ENCODE data around the gene IQGAP3.
A peak's percentile ranks its signal among the peaks of the same experiment; 100 is the strongest.
"Not testable (repeated sequence)": the region's sequence is repeated elsewhere in the genome, so short reads cannot be mapped to it uniquely, and the experiment has no call there.

The IQGAP3 gene

DNA sequence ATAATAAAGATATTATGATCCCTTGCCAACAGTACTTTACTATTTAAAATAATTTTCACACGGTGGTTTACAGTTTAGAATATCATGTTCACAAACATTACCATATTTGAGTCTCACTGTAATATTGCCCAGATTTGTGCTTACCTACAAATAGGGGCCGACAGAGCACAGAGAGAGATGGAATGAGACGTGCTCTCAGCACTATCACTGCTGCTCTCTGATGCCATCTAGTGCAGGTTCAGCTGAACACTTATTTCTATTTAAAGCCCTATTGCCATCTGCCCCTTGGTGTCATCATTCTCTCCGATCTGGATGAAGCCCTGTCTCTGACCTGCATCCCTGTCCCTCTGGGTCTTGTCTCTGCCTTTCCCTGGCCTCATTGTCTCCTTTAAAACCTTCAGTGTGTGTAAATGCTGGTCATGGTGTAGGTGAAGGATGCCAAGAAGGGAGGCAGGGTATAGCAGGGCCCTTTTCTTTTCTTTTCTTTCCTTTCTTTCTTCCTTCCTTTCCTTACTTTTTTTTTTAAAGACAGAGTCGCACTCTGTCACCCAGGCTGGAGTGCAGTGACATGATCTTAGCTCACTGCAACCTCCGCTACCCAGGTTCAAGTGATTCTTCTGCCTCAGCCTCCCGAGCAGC is 35.8 kb upstream of the IQGAP3 start:
- H3K27me3 ChIP-seq (ENCODE audit: control insufficient read depth in 5 of 5, insufficient read depth in 4 of 5, low read length in 5 of 5), result peaks cover 0 to 12% (median 3%) of the 10 kb centered on the region in 5 donors
- no peaks in the 10 kb centered on the region for H3K9me3 ChIP-seq (ENCODE audit: control insufficient read depth in 5 of 5, low read length in 5 of 5)
- peak overlapping the region in 1 of 5 donors; percentile 16 for H3K9ac ChIP-seq (ENCODE audit: low read length in 5 of 5)
- H3K36me3 ChIP-seq (ENCODE audit: control insufficient read depth in 5 of 5, insufficient read depth in 5 of 5, low read length in 5 of 5), result no peaks in the 10 kb centered on the region
- H3K4me3 ChIP-seq (ENCODE audit: low read depth in 1 of 5, low read length in 5 of 5), result no peak overlapping the region
- H3K4me1 ChIP-seq (ENCODE audit: control insufficient read depth in 5 of 5, insufficient read depth in 5 of 5, low read length in 5 of 5), result no peaks in the 10 kb centered on the region
- H3K27ac ChIP-seq (ENCODE audit: low read depth, low read length), result no peak overlapping the region

DNA sequence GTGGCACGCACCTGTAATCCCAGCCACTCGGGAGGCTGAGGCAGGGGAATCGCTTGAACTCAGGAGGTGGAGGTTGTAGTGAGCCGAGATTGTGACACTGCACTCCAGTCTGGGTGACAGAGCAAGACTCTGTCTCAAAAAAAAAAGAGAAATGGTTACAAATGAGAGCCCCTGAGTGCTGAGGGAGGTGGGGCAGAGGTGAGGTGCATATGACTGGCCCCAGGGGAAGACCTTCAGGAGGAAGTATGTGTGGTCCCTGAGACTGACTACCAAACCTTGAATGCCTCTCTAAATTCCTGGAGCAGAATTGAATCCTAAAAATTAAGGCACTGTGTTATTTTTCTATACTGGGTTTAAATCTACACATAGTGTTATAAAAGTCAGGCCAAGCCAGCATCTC is 35.0 kb upstream of the IQGAP3 start:
- H3K9ac ChIP-seq (ENCODE audit: low read length in 5 of 5); H3K36me3 ChIP-seq (ENCODE audit: control insufficient read depth in 5 of 5, insufficient read depth in 5 of 5, low read length in 5 of 5): not testable (repeated sequence)

DNA sequence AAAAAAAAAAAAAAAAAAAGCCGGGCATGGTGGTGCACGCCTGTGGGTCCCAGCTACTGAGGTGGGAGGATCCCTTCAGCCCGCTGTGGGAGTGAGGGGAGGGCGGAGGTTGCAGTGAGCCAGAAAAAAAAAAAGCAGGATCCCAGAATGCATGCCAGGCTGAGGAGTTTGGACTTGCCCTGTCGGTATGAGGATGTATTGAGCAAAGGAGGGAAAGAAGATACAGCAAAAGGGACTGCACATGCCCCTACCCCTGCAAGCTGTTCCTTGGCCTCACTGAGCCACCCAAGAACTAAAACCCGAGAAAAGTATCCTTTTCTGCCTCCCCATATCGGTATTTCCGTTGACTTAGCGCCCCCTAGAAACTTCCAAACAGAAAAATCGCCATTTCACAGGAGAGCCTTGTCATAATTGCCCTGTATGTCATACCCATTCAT is 30.2 kb upstream of the IQGAP3 start:
- Histone ChIP-seq H3K9ac (ENCODE audit: low read length in 5 of 5) (peak overlapping the region in 1 of 5 donors; percentile 41), H3K36me3 (ENCODE audit: control insufficient read depth in 5 of 5, insufficient read depth in 5 of 5, low read length in 5 of 5) (peaks cover 0 to 13% (median 8%) of the 10 kb centered on the region in 5 donors), H3K27ac (ENCODE audit: low read depth, low read length) (no peak overlapping the region), H3K27me3 (ENCODE audit: control insufficient read depth in 5 of 5, insufficient read depth in 4 of 5, low read length in 5 of 5) (no peaks in the 10 kb centered on the region), H3K9me3 (ENCODE audit: control insufficient read depth in 5 of 5, low read length in 5 of 5) (no peaks in the 10 kb centered on the region), H3K4me3 (ENCODE audit: low read depth in 1 of 5, low read length in 5 of 5) (peak overlapping the region in 1 of 5 donors; percentile 5), H3K4me1 (ENCODE audit: control insufficient read depth in 5 of 5, insufficient read depth in 5 of 5, low read length in 5 of 5) (peaks cover 2 to 23% (median 20%) of the 10 kb centered on the region in 5 donors)

More for the DNA sequence above, 35.0 kb upstream of the IQGAP3 start:
- H3K4me1 ChIP-seq (ENCODE audit: control insufficient read depth in 5 of 5, insufficient read depth in 5 of 5, low read length in 5 of 5); H3K27ac ChIP-seq (ENCODE audit: low read depth, low read length); H3K27me3 ChIP-seq (ENCODE audit: control insufficient read depth in 5 of 5, insufficient read depth in 4 of 5, low read length in 5 of 5); H3K9me3 ChIP-seq (ENCODE audit: control insufficient read depth in 5 of 5, low read length in 5 of 5); H3K4me3 ChIP-seq (ENCODE audit: low read depth in 1 of 5, low read length in 5 of 5): not testable (repeated sequence)

DNA sequence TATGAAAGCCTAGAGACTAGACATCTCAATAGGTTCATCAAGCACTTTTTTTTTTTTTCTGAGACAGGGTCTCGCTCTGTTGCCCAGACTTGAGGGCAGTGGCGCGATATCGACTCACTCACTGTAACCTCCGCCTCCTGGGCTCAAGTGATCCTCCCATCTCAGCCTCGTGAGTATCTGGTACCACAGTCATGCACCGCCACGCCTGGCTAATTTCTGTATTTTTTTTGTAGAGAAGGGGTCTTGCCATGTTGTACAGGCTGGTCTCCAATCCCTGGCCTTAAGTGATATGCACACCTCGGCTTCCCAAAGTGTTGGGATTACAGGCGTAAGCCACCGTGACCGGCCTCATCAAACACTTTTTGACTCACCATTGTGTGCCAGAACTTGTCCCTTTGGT is 29.5 kb upstream of the IQGAP3 start:
- peak overlapping the region; percentile 35 for H3K27ac ChIP-seq (ENCODE audit: low read depth, low read length)
- H3K27me3 ChIP-seq (ENCODE audit: control insufficient read depth in 5 of 5, insufficient read depth in 4 of 5, low read length in 5 of 5), result no peaks in the 10 kb centered on the region
- H3K36me3 ChIP-seq (ENCODE audit: control insufficient read depth in 5 of 5, insufficient read depth in 5 of 5, low read length in 5 of 5), result peaks cover 6 to 19% (median 14%) of the 10 kb centered on the region in 5 donors
- H3K9me3 ChIP-seq (ENCODE audit: control insufficient read depth in 5 of 5, low read length in 5 of 5), result no peaks in the 10 kb centered on the region
- peak overlapping the region; percentile 72 to 97 (median 90) for H3K4me3 ChIP-seq (ENCODE audit: low read depth in 1 of 5, low read length in 5 of 5)
- H3K9ac ChIP-seq (ENCODE audit: low read length in 5 of 5), result peak overlapping the region in 4 of 5 donors; percentile 72 to 91 (median 81)
- H3K4me1 ChIP-seq (ENCODE audit: control insufficient read depth in 5 of 5, insufficient read depth in 5 of 5, low read length in 5 of 5), result peaks cover 2 to 23% (median 20%) of the 10 kb centered on the region in 5 donors

DNA sequence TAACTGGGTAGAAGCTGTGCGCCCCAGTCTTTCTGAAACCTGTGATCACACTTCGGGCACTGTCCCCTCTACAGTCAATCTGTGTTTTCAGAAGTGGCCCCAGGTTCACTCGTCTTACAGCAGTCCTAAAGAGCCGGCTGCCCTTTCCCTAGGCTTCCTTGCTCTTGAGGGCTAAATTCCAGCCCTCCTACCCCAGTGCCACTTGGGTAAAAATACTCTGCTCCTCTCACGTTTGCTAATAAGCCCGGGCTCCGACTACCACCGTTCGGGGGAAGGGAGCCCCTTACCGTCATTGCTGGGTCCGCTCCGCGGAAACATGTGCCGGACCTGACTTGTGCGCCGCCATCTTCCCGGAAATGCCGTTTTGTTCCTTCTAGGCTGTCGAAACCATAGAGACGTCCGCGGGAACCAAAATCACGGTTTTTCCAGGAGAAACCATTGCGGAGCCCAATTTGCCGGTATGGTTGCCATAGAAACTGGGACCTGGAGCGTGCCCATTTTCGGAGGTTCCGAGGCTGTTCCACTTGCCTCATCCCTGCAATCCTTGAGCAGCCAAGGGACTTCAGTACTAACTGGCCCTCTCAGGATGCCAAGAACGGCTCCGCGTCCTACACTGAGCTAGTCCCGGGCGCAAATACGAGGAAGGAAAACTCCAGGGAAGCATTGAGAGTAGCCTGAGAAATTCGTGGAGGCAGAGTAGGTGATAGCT is 28.9 kb upstream of the IQGAP3 start, which contains the start of gene GPATCH4:
Gene GPATCH4, minus strand, starts transcription at position 358 of the 709 bp plus-strand sequence.
- Histone ChIP-seq H3K4me1 (ENCODE audit: control insufficient read depth in 5 of 5, insufficient read depth in 5 of 5, low read length in 5 of 5) (peaks cover 2 to 23% (median 20%) of the 10 kb centered on the region in 5 donors), H3K27me3 (ENCODE audit: control insufficient read depth in 5 of 5, insufficient read depth in 4 of 5, low read length in 5 of 5) (no peaks in the 10 kb centered on the region), H3K36me3 (ENCODE audit: control insufficient read depth in 5 of 5, insufficient read depth in 5 of 5, low read length in 5 of 5) (peaks cover 9 to 26% (median 19%) of the 10 kb centered on the region in 5 donors), H3K9ac (ENCODE audit: low read length in 5 of 5) (peak within 1 kb of the TSS; percentile 72 to 91 (median 85)), H3K9me3 (ENCODE audit: control insufficient read depth in 5 of 5, low read length in 5 of 5) (no peaks in the 10 kb centered on the region), H3K4me3 (ENCODE audit: low read depth in 1 of 5, low read length in 5 of 5) (peak within 1 kb of the TSS; percentile 72 to 97 (median 90)), H3K27ac (ENCODE audit: low read depth, low read length) (peak within 1 kb of the TSS; percentile 35)

DNA sequence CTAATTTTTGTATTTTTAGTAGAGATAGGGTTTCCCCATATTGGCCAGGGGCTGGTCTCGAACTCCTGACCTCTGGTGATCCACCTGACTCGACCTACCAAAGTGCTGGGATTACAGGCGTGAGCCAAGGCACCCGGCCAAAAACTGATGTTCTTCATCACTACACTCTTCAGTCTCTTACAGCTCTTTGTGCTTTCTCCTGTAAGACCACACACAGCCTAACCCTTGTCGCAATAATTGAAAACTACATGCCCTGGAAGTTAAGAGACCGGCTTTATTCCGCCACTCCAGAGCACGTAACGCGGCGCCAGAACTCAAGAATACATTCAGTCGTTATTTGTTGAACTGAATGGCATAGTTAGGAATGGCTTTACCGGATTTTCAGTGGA is 28.4 kb upstream of the IQGAP3 start:
- H3K4me3 ChIP-seq (ENCODE audit: low read depth in 1 of 5, low read length in 5 of 5), result peak overlapping the region; percentile 72 to 97 (median 90)
- H3K9me3 ChIP-seq (ENCODE audit: control insufficient read depth in 5 of 5, low read length in 5 of 5), result no peaks in the 10 kb centered on the region
- H3K36me3 ChIP-seq (ENCODE audit: control insufficient read depth in 5 of 5, insufficient read depth in 5 of 5, low read length in 5 of 5), result peaks cover 9 to 31% (median 25%) of the 10 kb centered on the region in 5 donors
- H3K27ac ChIP-seq (ENCODE audit: low read depth, low read length), result peak overlapping the region; percentile 35
- H3K4me1 ChIP-seq (ENCODE audit: control insufficient read depth in 5 of 5, insufficient read depth in 5 of 5, low read length in 5 of 5), result peaks cover 2 to 23% (median 20%) of the 10 kb centered on the region in 5 donors
- H3K27me3 ChIP-seq (ENCODE audit: control insufficient read depth in 5 of 5, insufficient read depth in 4 of 5, low read length in 5 of 5), result no peaks in the 10 kb centered on the region
- H3K9ac ChIP-seq (ENCODE audit: low read length in 5 of 5), result peak overlapping the region; percentile 29 to 91 (median 85)

DNA sequence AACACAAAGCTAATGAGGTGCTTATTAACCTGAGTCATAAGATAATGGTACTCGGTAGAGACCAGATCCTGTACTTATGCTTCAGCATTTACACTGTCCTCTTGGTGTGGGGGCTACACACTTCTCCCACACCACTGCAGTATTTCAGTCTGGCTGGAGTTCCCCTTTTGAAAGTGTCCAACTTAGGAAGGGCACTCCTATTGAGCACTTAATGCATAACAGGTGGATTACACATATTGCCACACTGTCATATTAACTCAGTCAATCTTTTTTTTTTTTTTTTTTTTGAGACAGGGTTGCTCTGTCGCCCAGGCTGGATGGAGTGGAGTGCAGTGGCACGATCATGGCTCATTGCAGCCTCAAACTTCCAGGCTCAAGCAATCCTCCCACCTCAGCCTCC is 27.4 kb upstream of the IQGAP3 start:
- peaks cover 12 to 40% (median 34%) of the 10 kb centered on the region in 5 donors for H3K36me3 ChIP-seq (ENCODE audit: control insufficient read depth in 5 of 5, insufficient read depth in 5 of 5, low read length in 5 of 5)
- no peak overlapping the region for H3K9ac ChIP-seq (ENCODE audit: low read length in 5 of 5)
- H3K4me1 ChIP-seq (ENCODE audit: control insufficient read depth in 5 of 5, insufficient read depth in 5 of 5, low read length in 5 of 5), result peaks cover 2 to 23% (median 20%) of the 10 kb centered on the region in 5 donors
- no peaks in the 10 kb centered on the region for H3K27me3 ChIP-seq (ENCODE audit: control insufficient read depth in 5 of 5, insufficient read depth in 4 of 5, low read length in 5 of 5)
- H3K9me3 ChIP-seq (ENCODE audit: control insufficient read depth in 5 of 5, low read length in 5 of 5), result no peaks in the 10 kb centered on the region
- H3K4me3 ChIP-seq (ENCODE audit: low read depth in 1 of 5, low read length in 5 of 5), result no peak overlapping the region
- no peak overlapping the region for H3K27ac ChIP-seq (ENCODE audit: low read depth, low read length)

DNA sequence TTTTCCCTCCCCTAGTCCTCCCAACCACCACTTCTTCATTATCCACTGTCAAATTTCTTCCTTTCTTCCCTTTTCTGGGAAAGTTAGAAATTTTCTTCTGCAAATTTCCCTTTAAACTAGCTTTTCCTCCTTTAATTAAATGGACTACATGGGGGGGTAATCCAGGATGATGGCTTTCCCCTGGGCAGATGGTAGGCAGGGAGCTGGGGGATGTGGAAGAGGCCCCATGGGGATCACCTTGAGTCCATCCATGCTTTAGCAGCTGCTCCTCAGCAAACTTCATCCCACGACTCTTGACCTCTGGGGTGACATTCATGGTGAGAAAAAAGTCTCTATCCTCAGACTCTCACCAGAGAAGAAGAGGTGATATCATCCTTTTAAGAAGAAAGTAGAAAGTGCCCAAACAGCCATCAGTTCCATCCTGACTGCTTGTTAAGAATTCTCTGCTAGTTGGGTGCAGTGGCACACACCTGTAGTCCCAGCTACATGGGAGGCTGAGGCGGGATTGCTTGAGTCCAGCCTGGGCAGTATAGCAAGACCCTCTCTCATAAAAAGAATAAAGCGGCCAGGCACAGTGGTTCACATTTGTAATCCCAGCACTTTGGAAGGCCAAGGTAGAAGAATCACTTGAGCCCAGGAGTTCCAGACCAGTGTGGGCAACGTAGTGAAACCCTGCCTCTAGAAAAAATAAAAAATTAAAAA is 26.5 kb upstream of the IQGAP3 start:
- Histone ChIP-seq H3K27me3 (ENCODE audit: control insufficient read depth in 5 of 5, insufficient read depth in 4 of 5, low read length in 5 of 5) (no peaks in the 10 kb centered on the region), H3K36me3 (ENCODE audit: control insufficient read depth in 5 of 5, insufficient read depth in 5 of 5, low read length in 5 of 5) (peaks cover 14 to 49% (median 43%) of the 10 kb centered on the region in 5 donors)

DNA sequence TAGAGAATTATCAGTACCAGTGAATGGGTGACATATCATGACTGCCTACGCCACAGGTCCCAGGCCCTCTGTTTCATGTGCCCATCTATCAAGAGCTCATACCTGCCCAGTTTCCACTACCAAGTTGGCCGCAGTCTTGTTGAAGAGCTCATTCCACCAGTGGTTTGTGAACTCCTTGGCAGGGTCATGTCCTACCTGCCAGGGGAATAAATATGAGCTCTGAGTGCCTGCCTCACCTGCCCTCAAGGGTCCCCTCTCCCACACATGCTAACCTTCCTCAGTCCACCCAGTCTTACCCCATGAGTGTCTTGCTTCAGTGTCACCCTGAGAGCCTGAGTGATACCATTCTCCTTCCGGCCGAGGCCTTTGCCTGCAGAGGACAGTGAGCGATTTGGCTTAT is 25.8 kb upstream of the IQGAP3 start:
- Histone ChIP-seq H3K27ac (ENCODE audit: low read depth, low read length) (no peak overlapping the region), H3K4me1 (ENCODE audit: control insufficient read depth in 5 of 5, insufficient read depth in 5 of 5, low read length in 5 of 5) (peaks cover 2 to 23% (median 20%) of the 10 kb centered on the region in 5 donors), H3K9me3 (ENCODE audit: control insufficient read depth in 5 of 5, low read length in 5 of 5) (no peaks in the 10 kb centered on the region), H3K27me3 (ENCODE audit: control insufficient read depth in 5 of 5, insufficient read depth in 4 of 5, low read length in 5 of 5) (no peaks in the 10 kb centered on the region), H3K36me3 (ENCODE audit: control insufficient read depth in 5 of 5, insufficient read depth in 5 of 5, low read length in 5 of 5) (peaks cover 14 to 57% (median 45%) of the 10 kb centered on the region in 5 donors), H3K4me3 (ENCODE audit: low read depth in 1 of 5, low read length in 5 of 5) (no peak overlapping the region), H3K9ac (ENCODE audit: low read length in 5 of 5) (no peak overlapping the region)

More for the DNA sequence above, 26.5 kb upstream of the IQGAP3 start:
- Histone ChIP-seq H3K9ac (ENCODE audit: low read length in 5 of 5) (no peak overlapping the region), H3K4me3 (ENCODE audit: low read depth in 1 of 5, low read length in 5 of 5) (no peak overlapping the region), H3K4me1 (ENCODE audit: control insufficient read depth in 5 of 5, insufficient read depth in 5 of 5, low read length in 5 of 5) (peaks cover 2 to 23% (median 20%) of the 10 kb centered on the region in 5 donors), H3K27ac (ENCODE audit: low read depth, low read length) (no peak overlapping the region), H3K9me3 (ENCODE audit: control insufficient read depth in 5 of 5, low read length in 5 of 5) (no peaks in the 10 kb centered on the region)
